Epithelial cell of umbilical artery (primary cell): ENCODE results near the gene TECR. TPM values are rescaled to one million over a fixed set of nuclear protein-coding genes. Genes with fewer than 3 reads are reported as not detected.

Experiments used
- total RNA-seq: library from RNA; depleted of rRNA; stranded (reverse); fragments of >200 nt; gene quantifications from 2 replicates; pipeline ENCODE4 v1.2.3, GENCODE V29; 2014

The TECR gene
- 19.5 and 25.5 TPM in 2 replicates for total RNA-seq

GRCh38 chr19:14529254-14530004, at the start of gene TECR:
TECR (plus strand) TSS chr19:14529594; CDS start chr19:14529697, 103 bp downstream.

GRCh38 chr19:14496029-14496833, 33.2 kb upstream of the TECR start, which contains the start of gene GIPC1:
GIPC1 (minus strand) TSS chr19:14496127; CDS start chr19:14482976, 13,151 bp downstream.

GRCh38 chr19:14517840-14518505, 11.4 kb upstream of the TECR start, which contains the start of gene DNAJB1:
DNAJB1 (minus strand) TSS chr19:14518397; CDS start chr19:14518349, 48 bp downstream.

GRCh38 chr19:14571695-14572490, 42.5 kb downstream of the TECR start, which contains the start of gene NDUFB7:
NDUFB7 (minus strand) TSS chr19:14572066; CDS start chr19:14572000, 66 bp downstream.

GRCh38 chr19:14582894-14583340, 53.5 kb downstream of the TECR start, which contains the start of gene CLEC17A:
CLEC17A (plus strand) TSS chr19:14583084; CDS start chr19:14583161, 77 bp downstream.

Other genes with a start within 250 kb of the TECR start
- gene ADGRE5, start 148.2 kb upstream of the TECR start, total RNA-seq, result 2.3 and 4.4 TPM in 2 replicates
- gene DDX39A, start 110.3 kb upstream of the TECR start, total RNA-seq, result 99.1 and 114 TPM in 2 replicates
- gene PKN1, start 96.3 kb upstream of the TECR start, total RNA-seq, result 205 and 286 TPM in 2 replicates
- 0.65 and 1.2 TPM in 2 replicates for gene PTGER1, start 54.2 kb upstream of the TECR start, total RNA-seq
- gene GIPC1, start 33.5 kb upstream of the TECR start, total RNA-seq, result 144 and 154 TPM in 2 replicates
- gene DNAJB1, start 11.2 kb upstream of the TECR start, total RNA-seq, result 27.3 and 41.8 TPM in 2 replicates
- 335 and 432 TPM in 2 replicates for gene NDUFB7, start 42.5 kb downstream of the TECR start, total RNA-seq
- under 0.01 TPM in 1 of 2 replicates, not detected in the other for gene CLEC17A, start 53.5 kb downstream of the TECR start, total RNA-seq
- gene ADGRE3, start 145.2 kb downstream of the TECR start, total RNA-seq, result not detected in 2 replicates
- 11.7 and 23.4 TPM in 2 replicates for gene ZNF333, start 160.5 kb downstream of the TECR start, total RNA-seq
- not detected in 2 replicates for gene ADGRE2, start 249.0 kb downstream of the TECR start, total RNA-seq